Kidney epithelial cell (primary cell): ENCODE measurements around the gene MYCN. TPM values are rescaled to one million over a fixed set of nuclear protein-coding genes. Genes with fewer than 3 reads are reported as not detected.

Experiments
- DNase-seq: peaks from one replicate; pipeline ENCODE4 v3.0.0-alpha.2; 2010; ENCODE audit warnings: low read depth
- H3K27me3 ChIP-seq: 2 replicates; pipeline ENCODE4 v1.6.0; 2011; ENCODE audit warnings: low read length; ENCODE audit not compliant: control insufficient read depth, insufficient read depth
- H3K36me3 ChIP-seq: 2 replicates; pipeline ENCODE4 v1.5.1; 2011; ENCODE audit warnings: low read length; ENCODE audit not compliant: control insufficient read depth, insufficient read depth
- H3K4me3 ChIP-seq: 2 replicates; pipeline ENCODE4 v1.5.1; 2011; ENCODE audit warnings: low read depth, mild to moderate bottlenecking, control low read depth, low read length
- CTCF ChIP-seq: IDR thresholded peaks from 2 replicates; pipeline ENCODE4 v1.5.1; 2011; ENCODE audit warnings: mild to moderate bottlenecking, moderate library complexity, low read length, control low read depth, inconsistent platforms; ENCODE audit not compliant: insufficient read depth, poor library complexity, severe bottlenecking
- total RNA-seq: library from RNA; depleted of rRNA; stranded (reverse); fragments of >200 nt; gene quantifications from 2 replicates; pipeline ENCODE4 v1.2.3, GENCODE V29; 2015

MYCN gene
- total RNA-seq, 1 donor from 2014 or later = 0.54 TPM

- H3K27me3 ChIP-seq = peaks cover 40% of the 10 kb centered on the region
These were observed 845 bp upstream of the MYCN start for GRCh38 chr2:15939556-15939853.

GRCh38 chr2:15940661-15941480 is 521 bp downstream of the MYCN start:
- Histone ChIP-seq H3K4me3 (peak overlapping the region; percentile 52), H3K36me3 (no peaks in the 10 kb centered on the region), H3K27me3 (peaks cover 40% of the 10 kb centered on the region)
- TF ChIP-seq CTCF = no peak
- no peak for DNase-seq

More at GRCh38 chr2:15939556-15939853, 845 bp upstream of the MYCN start:
- Histone ChIP-seq H3K36me3 (no peaks in the 10 kb centered on the region), H3K4me3 (peak overlapping the region; percentile 16)
- DNase-seq = no peak
- no peak for TF ChIP-seq CTCF

GRCh38 chr2:15941481-15941850 is 1.1 kb downstream of the MYCN start:
- TF ChIP-seq CTCF = no peak
- H3K36me3 ChIP-seq = no peaks in the 10 kb centered on the region
- no peak for DNase-seq
- peaks cover 40% of the 10 kb centered on the region for H3K27me3 ChIP-seq
- H3K4me3 ChIP-seq = peak overlapping the region; percentile 52

- TF ChIP-seq CTCF = no peak
- no peak for DNase-seq
- H3K4me3 ChIP-seq = peak overlapping the region; percentile 52
- H3K27me3 ChIP-seq = peaks cover 40% of the 10 kb centered on the region
- no peaks in the 10 kb centered on the region for H3K36me3 ChIP-seq
These were observed 1.7 kb downstream of the MYCN start for GRCh38 chr2:15941871-15942710.

- peaks cover 40% of the 10 kb centered on the region for H3K27me3 ChIP-seq
- TF ChIP-seq CTCF = no peak
- no peaks in the 10 kb centered on the region for H3K36me3 ChIP-seq
- no peak for DNase-seq
- peak overlapping the region; percentile 52 for H3K4me3 ChIP-seq
These were observed 2.5 kb downstream of the MYCN start for GRCh38 chr2:15942711-15943345.
